LNCaP clone FGC (cell line): ENCODE measurements around the gene SOX14.
A peak's percentile ranks its signal among the peaks of the same experiment; 100 is the strongest.

Source experiments
- DNase-seq: peaks from one replicate; pipeline ENCODE4 v3.0.0-alpha.2; 2011; ENCODE audit warnings: low read depth
- H3K4me3 ChIP-seq: 2 replicates; pipeline ENCODE4 v1.5.1; 2011; ENCODE audit warnings: mild to moderate bottlenecking, low read depth, low read length, control low read depth
- TF ChIP-seq, protein P1 (sequence below): IDR thresholded peaks from 2 replicates; pipeline ENCODE4 v1.5.1; 2012; ENCODE audit warnings: mild to moderate bottlenecking; ENCODE audit not compliant: control insufficient read depth, insufficient read depth; ENCODE audit errors: extremely low read depth

SOX14 gene

DNA sequence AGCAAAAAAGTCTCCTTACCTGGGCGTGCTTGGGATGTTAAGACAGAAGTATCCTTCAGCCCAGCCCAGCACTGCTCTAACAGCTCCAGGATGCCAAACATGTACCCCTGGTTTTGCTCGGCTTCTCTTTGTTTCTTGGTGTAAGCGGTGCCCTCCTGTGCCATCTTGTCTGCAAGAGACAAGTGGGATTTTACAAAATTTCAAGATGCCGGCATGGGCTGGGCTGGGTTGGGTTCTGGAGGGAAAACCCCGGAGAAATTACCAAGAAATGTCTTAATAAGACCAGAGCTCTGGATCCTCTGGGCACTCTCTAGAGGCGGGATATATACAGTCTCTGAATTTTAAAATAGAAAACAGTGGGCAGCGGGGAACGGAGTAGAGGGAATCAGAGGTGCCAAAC lies 4.6 kb upstream of the SOX14 start:
- DNase-seq = no peak
- TF ChIP-seq, protein P1, sequence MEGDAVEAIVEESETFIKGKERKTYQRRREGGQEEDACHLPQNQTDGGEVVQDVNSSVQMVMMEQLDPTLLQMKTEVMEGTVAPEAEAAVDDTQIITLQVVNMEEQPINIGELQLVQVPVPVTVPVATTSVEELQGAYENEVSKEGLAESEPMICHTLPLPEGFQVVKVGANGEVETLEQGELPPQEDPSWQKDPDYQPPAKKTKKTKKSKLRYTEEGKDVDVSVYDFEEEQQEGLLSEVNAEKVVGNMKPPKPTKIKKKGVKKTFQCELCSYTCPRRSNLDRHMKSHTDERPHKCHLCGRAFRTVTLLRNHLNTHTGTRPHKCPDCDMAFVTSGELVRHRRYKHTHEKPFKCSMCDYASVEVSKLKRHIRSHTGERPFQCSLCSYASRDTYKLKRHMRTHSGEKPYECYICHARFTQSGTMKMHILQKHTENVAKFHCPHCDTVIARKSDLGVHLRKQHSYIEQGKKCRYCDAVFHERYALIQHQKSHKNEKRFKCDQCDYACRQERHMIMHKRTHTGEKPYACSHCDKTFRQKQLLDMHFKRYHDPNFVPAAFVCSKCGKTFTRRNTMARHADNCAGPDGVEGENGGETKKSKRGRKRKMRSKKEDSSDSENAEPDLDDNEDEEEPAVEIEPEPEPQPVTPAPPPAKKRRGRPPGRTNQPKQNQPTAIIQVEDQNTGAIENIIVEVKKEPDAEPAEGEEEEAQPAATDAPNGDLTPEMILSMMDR = no peak
- H3K4me3 ChIP-seq = no peak overlapping the region

DNA sequence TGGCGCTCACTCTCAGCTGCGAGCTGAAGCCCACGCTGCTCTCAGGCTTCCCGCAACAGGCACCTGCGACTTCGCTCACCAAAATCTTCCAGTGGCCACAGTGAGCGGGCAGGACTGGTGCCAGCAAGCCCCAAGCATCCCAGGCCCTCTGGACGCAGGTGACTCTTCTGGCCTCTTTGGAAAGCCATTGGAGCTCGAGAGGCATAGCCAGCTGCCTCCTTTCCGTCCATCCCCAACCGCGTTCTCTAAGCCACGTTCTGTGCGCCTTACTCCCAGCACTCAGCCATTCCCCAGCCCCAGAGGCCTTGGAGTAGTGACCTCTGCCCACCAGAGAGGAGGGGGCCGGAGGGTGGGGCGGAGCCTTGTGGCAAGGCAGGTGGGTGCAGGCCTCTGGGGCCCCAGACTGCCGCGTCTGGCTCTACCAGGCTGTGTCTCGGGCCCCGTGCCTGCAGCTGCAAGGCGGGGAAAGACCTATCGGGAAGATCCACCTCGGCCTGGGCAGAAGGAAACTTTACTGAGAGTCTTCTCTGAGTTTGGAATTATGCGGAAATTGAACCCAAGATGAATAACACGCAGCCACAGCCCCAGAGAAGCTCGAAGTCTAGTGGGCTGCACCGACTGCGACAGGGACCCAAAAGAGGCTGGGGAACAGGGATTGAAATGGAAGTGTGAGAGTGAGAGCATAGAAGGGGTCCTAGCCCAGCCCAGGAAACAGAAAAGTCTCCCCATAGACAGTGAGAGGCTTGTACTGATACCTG lies 3.6 kb upstream of the SOX14 start:
- DNase-seq = no peak
- H3K4me3 ChIP-seq = no peak overlapping the region
- TF ChIP-seq, protein P1 = no peak

DNA sequence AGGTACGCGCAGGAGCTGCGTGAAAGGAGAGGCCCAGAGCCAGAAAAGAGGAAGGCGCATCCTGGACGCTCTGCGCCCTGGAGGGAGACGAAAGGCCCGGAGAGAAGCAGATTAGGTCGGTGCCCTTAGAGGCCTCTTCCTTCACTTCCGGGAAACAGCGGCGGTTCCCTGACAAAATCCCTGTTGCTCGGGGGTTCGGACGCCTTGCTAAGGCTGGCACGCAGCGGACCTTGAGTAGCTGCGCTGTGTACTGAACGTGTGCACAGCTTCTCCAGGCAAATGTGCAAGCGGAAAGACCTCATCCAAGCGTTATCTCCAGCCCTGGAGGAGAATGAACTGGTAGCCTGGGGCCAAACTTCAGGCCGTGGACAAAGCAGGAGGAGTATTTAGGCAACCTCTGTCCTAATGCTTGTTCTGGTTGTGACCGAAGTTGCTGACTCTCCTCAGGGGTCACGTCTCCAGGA lies 3.0 kb upstream of the SOX14 start:
- H3K4me3 ChIP-seq = no peak overlapping the region
- TF ChIP-seq, protein P1 = no peak
- DNase-seq = no peak

DNA sequence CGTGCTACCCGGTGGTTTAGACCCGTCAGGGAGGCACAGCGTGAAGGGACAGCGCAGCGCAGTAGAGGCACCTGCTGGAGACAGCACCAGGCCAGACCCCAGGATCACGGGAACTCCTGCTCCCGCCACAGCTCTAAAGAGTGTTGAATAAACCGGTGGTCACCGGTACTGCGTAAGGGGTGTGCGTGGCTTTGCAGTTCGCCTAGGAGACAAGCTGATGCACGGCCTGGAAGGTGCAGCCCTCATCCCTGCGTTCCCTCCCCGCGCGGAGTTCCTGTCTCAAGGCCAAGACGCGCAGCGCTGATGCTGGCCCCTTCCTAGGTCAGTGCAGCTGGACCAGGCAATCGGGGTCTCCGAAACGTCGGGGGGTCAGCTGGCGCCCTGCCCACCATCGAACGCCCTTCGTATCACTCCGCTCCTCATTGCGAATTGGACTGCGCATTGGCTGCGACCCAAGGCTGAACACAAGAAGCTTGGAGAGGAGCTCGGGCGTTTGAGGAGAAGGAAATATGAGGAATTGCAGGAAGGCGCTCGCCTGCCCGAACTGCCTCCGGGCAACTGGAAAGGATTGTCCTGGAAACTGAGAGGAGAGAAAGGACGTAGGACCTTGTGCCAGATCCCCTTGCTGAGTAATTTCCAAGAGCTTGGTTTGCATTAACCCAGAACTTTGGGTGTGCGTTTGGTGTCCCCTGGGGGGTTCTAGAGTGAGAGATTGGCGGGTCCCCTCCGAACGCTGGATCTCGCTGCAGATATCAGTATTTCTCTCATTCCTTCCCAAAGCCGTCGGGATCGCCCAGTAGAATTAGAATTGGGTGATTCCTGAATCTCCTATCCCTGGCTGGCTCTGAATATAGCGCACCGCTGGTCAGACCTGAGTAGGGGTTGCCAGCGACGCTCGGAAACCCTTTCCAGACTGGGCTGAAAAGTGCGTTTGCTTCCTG lies 2.3 kb upstream of the SOX14 start:
- H3K4me3 ChIP-seq = no peak overlapping the region
- no peak for DNase-seq
- TF ChIP-seq, protein P1 = no peak

DNA sequence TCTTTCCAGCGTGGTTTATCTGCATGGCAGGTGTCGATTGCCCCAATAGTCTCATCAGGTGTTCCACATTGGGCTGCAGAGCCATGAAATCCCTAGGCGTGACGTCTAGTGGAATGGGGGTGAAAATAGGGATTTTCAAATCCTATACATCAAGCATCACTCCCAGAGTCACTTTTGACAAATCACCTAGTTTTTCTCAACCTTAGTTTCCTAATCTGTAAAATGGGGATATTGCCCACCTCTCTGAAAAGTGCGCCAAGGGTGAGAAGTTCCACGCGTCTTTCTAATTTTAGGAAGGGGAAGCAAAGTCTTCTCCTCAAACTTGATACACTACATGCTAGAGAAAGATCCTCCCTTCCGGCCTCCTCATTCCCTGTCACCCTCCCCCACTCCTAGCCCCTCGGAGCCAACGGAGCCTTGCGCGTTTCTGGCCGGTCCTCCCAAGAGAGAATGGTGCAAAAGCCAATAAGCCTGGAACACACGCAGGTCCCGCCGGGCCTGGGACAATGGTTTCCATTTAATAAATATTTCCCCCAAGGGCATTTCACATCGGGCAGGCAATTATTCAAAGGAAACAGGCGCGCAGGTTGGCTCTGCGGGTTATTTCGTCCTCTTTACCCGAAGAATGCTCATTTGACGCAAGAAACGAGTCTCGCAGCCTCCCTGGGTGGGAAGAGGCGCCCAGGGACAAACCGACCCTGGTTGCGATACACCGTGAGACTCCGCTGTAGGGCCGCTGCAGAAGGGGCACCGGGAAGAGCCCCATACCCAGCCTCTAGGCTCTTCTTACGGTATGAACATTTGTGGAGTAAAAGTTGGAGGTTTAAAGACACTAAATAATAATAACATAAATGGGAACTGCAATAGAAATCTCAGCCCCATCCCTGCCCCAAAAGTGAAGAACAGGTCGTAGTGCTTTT lies 1.2 kb upstream of the SOX14 start:
- TF ChIP-seq, protein P1 = no peak
- DNase-seq = no peak
- H3K4me3 ChIP-seq = no peak overlapping the region

GRCh38 chr3:137763594-137763938 lies 549 bp upstream of the SOX14 start:
- TF ChIP-seq, protein P1 = no peak
- peak overlapping the region; percentile 32 for H3K4me3 ChIP-seq
- no peak for DNase-seq
